DMS53 (cell line): ENCODE data around the gene GABRG2.

Experiments used
- DNase-seq: peaks from one replicate; lab custom pipeline; 2025; lab: John Stamatoyannopoulos, UW

The GABRG2 gene

DNA sequence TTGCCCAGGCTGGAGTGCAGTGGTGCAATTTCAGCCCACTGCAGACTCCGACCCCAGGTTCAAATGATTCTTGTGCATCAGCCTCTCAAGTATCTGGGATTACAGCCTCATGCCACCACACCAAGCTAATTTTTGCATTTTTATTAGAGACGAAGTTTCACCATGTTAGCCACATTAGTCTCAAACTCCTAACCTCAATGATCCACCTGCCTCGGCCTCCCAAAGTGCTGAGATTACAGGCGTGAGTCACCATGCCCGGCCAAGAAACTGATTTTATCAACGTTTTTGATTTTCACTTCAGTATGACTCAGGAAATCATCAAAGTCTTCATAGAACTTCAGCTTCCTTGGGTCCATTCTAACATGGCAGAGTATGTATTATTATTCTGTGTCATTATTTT lies 125.4 kb downstream of the GABRG2 start:
- DNase-seq: no peak

GRCh38 chr5:162196351-162196750 lies 128.8 kb downstream of the GABRG2 start:
- DNase-seq: no peak

DNA sequence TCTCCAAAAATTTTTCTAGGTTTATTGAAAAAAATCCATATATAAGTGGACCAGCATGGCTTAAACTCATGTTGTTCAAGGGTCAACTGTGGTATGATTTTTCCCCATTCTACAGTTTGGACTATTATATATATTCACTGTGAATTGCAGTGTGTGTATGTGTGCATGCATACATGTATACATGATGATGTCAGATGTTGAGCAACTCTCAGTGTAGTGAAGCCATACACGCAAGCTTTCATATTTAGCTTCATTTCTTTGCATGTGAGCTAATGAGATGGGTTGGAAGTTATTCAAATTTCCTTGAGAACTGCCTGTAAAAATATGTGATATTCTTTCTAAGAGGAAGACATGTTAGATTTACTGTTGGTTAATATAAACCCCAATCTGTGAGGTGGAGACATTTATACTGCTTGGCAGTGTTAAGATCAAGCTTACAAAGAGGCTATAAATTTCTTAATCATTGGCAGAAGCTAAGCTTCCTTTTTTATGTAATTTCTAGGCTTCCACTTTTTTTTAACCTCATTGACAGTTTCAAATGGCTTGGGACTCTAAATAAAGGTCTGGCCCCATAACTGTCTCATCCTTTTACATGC lies 134.8 kb downstream of the GABRG2 start:
- DNase-seq: no peak
